Measurements from ENCODE around the gene FRY.

The FRY gene

DNA sequence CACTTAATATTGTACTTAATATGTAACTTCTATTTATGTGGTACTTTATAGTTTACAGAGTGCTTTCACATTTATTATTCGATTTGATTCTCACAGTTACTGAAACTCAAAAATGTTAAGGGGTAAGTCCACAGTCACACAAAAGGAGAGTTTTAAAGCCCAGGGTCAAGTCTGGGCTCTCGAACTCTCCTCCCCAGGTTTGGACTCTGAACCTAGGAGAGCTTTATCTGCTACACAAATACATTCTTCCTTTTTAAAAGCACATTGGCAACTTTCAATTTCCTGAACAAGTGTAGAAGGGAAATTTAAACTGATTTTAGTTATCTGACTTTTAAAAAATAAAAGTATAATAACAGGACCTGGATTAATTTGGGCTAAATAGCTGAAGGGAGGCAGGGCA is 144.4 kb downstream of the FRY start:
- no peak for DNase-seq (ENCODE audit: low read depth)

DNA sequence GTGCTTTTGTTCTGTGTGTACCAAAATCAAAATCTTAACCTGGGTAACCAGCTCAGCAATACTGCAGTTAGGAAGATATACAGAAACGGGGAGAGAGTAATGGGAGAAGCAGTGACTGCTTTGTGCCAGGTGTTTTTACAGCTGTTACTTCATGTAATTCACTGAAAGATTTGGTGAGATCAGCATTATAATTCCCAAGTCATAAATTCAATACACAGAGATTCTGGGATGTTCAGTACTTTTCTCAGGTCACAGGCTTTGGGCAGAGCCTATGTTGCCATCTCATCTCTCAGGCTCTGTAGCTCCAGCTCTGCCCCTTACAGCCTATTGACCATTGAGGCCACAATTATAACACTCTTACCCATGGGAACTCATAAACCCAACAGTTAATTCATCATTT is 145.1 kb downstream of the FRY start:
- DNase-seq (ENCODE audit: low read depth) = no peak

DNA sequence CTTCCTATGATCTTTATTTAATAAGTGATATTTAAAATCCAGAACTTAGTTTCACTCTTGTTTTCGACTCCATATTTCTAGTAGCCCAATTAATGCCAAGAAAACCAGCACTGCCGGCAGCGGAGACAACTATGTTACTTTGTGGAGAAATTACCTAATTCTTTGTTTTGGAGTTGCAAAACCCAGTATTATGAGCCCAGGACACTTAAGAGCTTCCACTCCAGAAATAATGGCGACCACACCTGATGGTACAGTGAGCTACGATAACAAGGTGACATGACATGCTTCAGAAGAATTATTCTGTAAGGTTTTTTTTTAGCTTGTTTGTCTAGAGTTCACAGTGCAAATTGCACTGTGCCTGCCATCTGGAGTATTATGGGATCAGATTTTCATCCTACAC is 147.2 kb downstream of the FRY start:
- no peak for DNase-seq (ENCODE audit: low read depth)

DNA sequence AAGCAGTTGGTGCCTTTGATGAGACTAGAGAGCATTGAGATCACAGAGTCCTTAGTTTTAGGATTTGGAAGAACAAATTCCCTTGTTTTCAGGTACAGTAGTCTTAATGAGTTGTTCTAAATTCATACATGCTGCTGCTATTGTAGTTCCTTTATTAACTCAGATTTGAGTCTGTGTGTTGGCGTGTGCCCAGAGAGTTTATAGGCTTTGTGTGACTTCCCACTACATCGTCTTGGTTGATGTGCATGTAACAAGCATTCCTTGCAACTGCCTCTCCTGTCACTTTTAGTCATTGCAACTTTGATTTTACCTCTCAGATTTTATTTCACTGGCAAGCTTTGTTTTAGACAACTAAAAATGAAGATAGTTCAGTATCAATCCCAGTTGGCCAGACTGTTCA is 148.1 kb downstream of the FRY start:
- no peak for DNase-seq (ENCODE audit: low read depth)

DNA sequence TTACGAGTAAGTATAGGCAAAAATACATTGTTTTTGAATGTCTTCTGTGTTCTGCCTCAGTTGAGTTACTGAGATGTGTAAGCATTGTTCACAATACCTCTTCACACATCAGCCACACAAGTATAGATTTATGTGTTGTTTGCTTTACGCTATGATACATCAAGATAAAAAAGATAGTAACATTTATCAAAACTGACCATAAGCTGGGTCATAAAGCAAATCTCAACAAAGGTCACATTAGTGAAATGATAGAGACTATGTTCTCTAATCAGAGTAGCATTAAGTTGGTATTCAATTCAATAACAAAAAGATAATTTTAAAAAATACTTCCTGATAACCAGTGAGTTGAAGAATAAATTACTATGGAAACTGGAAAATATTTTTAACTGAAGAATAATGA is 156.1 kb downstream of the FRY start:
- DNase-seq (ENCODE audit: low read depth) = no peak

DNA sequence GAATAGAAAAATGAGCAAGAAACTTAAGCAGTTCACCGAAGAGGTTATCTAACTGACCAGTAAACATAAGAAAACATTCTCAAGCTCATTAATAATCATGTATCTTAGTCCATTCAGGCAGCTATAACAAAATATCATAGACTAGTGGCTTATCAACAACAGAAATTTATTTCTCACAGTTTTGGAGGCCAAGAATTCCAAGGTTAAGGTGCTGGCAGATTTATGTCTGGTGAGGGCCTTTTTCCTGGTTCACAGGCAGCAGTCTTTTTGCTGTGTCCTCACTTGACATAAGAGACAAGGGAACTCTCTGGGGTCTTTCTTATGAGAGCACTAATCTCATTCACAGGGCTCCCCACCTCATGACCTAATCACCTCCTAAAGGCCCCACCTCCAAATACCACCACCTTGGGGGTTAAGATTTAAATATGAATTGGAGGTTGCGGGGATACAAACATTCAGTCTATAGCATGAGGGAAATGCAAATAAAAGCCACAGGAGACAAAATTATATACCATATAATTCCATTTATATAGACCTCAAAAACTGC is 160.0 kb downstream of the FRY start:
- DNase-seq (ENCODE audit: low read depth) = no peak

DNA sequence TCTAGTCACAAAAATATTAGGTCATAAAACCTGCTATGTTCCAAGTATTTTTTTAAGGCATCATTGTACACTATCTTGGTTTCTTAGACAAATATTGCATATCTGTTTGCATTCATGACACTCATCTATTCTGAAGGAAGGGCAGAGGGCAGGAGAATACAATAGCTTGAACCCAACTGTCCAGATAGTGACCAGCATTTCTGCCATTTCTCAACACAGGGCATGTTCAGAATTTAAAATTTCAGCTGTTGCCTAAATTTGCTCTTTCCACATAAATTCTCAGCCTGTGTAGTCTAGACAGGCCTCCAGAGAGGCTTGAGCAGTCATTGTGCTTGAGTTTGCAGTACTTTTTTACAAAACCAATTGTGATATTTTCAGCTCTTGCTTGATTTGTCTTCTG is 164.1 kb downstream of the FRY start:
- DNase-seq (ENCODE audit: low read depth) = no peak

DNA sequence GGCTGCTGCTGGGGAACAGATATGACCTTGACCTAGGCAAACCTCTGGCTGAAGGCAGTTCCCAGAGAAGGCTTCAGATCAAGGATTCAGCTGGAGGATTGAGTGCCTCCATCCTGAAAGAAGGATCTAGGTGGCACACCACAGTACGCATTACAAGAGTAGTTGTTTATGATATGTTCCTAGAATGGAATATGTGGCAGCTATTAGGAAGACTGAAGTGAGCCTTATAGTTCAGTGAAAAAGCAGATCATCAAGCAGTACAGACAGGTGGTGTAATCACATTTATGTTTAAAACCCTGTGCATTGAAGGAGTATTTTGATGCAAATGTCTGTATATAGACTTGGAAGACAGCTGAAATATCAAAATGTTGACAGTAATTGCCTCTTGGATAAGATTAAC is 167.6 kb downstream of the FRY start:
- no peak for DNase-seq (ENCODE audit: low read depth)

DNA sequence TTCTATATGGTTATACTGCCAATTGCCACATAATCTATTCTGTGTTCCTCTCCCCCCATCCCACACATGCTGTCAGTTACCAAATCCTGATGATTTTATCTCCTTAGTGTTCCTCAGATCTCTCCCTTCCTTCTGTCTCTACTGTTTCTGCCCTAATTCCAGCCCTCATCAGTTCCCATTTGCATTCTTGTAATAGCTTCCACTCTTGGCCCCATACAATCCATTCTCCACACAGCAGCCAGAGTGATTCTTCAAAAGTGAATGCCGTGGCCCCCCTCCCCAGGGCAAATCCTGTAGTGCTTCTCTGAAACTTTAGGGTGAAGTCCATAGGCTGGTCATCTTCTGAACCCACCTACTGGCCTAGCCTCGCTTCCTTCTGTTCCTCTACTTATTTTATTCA is 169.2 kb downstream of the FRY start:
- DNase-seq (ENCODE audit: low read depth) = no peak

DNA sequence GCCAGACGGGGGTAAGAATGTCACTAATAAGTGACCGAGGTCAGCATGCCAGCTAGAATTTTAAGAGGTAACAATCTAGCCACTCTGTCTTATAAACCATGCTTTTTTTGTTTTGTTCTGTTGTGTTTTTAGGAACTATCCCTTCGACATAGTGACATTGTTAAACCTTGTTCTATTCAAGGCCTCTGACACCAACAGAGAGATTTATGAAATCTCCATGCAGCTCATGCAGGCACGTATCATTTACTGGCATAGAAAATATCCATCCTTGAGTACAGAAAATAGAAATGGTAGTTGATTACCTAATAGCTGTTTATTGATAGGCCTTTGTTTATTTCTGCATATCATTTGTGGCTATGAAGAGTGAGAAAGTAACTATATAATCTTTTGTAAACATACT is 170.2 kb downstream of the FRY start:
- DNase-seq (ENCODE audit: low read depth) = no peak

DNA sequence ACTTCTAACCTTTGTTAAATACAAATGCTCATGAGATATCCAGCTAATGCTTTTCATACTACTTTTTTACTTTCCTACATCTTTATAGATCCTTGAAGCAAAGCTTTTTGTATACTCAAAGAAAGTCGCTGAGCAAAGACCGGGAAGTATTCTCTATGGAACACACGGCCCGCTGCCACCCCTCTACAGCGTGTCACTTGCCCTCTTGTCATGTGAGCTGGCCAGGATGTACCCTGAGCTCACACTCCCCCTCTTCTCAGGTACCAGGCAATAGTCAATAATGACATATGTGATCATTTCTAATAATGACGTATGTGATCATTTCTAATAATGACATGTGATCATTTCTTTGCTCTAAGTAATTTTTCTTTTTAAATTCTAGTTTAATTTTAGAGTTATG is 170.7 kb downstream of the FRY start:
- no peak for DNase-seq (ENCODE audit: low read depth)

DNA sequence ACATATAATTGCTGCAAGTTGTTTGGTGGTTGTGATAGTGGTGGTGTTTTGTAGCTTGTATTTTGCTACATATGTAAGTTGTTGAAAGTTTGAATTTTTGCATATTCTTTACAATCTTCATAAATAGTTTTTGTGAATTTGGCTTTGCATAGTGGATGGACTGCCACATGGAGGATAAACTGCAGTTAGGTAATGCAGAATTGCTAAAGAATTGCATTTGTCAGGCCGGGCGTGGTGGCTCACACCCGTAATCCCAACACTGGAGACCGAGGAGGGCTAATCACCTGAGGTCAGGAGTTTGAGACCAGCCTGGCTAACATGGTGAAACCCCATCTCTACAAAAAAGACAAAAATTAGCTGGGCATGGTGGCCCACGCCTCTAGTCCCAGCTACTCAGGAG is 171.6 kb downstream of the FRY start:
- DNase-seq (ENCODE audit: low read depth) = no peak

DNA sequence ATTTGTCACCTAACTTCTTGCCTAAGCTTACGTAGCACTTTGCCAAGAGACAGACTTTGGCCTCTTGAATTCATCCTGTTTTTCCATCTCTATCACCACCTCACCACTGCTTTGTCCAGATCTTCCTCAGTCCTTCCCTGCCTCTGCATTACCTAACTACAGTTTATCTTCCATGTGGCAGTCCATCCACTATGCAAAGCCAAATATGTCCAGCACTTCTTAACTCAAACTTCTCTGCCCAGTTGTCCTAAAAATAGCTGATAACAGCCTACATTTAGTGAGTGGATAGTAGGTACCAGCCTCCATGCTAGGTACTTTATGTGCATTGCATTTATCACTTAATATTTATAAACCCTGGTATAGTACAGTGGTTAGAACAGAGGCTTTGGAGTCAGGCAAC is 172.2 kb downstream of the FRY start:
- no peak for DNase-seq (ENCODE audit: low read depth)

DNA sequence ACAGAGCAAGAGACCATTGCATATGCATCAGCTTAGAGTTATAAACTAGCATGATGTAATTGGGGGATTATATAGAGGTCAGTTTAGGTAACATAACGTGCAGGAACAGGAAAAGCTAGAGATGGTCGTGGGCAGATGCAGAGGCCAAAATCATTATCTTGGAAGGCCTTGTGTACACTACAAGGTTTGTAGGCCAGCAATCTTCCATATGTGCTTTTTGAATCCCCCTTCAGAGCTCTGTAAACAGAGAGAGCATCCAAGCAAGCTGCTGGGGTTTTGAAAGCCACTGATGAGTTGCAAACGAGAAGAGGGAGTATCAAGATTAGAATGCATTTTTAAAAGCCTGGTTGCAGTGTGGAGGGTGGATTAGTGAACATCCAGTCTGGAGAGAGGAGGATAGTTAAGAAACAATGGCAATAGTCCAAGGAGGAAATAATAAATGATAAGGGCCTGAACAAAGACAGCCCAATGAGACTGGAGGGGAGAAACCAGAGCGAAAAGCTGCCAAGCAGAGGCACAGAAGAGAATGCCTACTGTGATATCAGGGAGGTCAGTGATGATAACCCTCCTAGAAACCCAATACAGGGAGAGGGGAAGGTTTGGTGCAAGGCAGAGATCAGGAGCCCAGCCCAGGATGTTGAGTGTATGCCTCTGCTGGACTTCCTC is 174.0 kb downstream of the FRY start:
- no peak for DNase-seq (ENCODE audit: low read depth)

DNA sequence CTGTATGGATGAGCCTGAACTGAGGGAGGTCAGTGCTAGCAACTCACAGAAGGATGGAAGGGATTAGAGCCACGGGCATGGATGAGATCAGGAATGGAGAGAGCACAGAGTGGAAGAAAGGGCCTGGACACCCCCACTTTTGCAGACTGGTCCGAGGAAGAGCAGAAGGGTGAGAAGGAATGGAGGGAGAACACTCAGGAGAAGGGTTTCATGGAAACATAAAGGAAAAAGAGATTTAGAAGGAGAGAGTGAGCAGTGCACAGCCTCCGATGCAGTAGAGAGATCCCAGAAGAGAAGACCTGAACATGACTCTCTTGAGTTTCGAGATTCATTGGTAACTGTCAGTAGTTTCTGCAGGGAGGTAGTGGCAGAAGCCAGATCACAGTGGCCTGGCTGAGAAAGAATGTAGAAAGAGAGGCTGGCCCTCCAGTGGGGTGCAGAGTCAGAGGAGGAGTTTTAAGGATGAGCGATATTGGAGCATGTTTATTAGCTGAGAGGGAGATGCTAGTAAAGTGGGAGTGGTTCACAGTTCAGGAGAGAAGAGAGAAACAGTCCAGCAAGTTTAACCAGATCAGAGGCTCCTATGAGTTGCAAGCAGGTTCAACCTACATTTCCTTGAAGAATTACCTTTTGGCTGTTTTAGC is 174.6 kb downstream of the FRY start:
- no peak for DNase-seq (ENCODE audit: low read depth)

DNA sequence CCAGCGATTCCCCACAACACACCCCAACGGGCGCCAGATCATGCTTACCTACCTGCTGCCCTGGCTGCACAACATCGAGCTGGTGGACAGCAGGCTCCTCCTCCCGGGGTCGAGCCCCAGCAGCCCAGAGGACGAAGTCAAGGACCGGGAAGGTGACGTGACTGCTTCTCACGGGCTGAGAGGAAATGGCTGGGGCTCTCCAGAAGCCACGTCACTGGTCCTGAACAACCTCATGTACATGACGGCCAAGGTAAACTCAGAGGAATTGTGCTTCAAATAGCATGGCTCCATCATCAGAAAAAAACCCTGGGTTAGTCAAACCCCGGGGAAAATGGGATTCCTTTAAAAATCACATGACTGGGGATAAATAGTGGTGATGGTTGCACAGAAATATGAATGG is 177.3 kb downstream of the FRY start:
- DNase-seq (ENCODE audit: low read depth) = no peak

DNA sequence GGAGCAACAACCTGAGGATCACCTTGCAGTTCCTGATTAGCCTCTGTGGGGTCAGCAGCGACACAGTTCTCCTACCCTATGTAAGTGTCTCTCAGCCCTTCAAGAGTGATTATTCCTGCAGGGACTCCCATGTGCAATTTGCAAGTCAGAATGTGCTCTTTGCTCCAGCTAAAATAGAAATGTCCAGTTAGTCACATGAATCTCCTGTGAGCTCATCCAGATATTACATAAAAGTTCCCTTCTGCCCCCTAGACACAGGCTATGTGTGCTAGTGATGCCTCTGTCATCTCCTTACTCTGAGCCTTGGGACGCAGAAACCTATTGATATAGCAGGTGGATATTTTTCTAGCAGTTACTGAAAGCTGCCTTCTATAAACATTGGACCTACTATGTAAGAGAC is 178.1 kb downstream of the FRY start:
- DNase-seq (ENCODE audit: low read depth) = no peak

DNA sequence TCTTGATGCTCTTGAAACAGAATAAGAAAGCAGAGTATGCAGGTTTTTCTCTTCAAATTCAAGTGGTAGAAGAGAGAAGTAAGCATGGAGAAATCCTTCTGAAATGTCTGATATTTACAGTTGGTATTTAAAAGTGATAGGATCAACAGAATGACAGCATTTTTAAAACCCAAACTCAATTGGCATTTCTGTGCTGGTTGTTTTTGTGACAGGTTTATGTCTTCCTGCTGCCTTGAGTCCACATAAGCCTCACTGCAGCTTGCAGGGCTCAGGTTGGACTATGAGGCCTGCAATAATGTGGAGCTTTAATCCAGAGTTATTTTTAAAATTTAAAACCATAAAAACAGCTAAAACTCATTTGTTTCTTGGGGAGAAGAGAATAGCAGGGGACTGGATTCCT is 178.5 kb downstream of the FRY start:
- no peak for DNase-seq (ENCODE audit: low read depth)

DNA sequence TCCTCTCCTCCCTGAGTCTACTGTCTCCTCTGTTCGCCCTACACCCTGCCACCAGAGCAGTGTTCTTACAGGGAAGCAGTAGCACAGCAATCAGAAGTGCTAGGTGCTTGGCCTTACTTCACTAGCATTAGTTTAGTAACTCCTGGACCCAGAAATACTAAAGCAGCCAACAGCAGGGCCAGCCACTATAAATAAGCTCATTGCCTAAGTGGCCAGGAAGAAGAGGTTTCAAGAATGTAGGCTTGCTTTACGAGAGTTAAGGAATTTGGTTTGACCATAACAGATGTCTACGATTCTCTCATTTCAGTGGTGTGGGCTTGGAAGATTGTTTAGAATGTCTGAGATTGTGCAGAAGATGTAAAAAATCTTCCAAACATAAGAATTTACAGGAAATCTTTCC is 180.2 kb downstream of the FRY start:
- peak; percentile 27 for DNase-seq (ENCODE audit: low read depth)

DNA sequence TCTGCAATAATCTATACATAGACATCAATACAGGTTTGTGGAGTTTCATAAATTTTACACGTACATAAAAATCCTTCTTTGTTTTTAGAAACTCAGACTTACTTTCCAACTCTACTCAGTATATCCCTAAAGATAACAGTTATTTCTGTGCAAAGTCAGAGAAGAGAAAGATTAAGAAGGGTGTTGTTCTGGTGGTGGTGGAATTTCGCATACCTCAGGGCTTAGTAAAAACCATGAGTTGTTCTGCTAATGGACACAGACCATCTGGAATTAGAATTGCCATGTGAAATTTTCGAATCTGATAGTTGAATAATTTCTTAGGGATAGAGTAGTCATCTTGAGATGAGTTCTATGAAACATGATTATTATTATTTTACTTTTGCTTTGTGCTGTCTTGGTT is 180.8 kb downstream of the FRY start:
- peak; percentile 3 for DNase-seq (ENCODE audit: low read depth)

DNA sequence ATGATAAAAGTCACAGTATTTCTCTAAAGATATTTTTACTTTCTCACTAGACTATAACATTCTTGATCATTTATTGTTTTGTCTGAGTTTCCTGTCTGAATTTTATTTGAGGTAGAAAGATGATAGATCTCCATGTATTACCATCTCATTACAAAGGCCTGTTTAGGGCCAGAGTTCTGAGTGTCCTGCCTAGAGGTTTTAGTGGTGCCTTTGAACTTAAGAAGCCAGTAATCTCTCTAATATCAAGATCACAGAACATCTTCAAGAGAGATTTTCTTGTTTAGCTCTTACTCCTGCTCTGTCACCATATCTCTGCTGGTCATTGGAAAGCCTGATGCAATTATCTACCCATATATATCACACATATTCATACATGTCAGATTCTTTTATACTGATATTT is 182.1 kb downstream of the FRY start:
- no peak for DNase-seq (ENCODE audit: low read depth)

DNA sequence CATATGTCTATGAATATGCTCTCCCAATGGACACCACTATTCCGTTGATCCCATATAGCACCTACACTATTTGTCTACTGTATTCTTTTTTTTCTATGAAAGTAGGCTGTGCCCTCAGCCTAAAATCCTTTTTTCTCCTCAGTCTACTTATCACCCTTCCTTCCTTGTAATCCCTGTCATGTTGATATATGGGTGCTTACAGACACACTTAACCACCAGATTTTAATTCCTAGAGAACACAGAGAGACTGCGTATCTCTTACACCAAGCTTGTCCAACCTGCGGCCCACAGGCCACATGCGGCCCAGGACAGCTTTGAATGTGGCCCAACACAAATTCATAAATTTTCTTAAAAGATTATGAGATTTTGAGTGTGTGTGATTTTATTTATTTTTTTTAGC is 182.5 kb downstream of the FRY start:
- DNase-seq (ENCODE audit: low read depth) = no peak

DNA sequence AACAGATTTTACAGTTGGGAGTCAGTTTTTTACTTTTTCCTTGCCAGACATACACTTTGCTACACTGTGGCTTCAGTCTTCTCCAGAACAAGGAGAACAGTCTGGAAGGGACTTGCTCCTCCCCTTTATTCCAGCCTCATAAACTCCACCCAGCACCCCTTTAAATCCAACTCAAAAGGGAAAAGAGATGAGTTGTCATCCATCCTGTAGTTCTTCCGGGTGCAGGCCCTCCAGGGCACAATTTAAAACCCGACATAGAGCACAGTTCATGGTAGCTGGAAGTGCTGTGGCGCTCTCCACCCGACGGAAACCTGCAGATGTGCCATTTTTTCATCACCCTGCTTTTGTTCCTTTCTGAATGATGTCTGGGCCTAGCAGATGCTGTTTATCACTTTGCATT is 184.7 kb downstream of the FRY start:
- DNase-seq (ENCODE audit: low read depth) = no peak

DNA sequence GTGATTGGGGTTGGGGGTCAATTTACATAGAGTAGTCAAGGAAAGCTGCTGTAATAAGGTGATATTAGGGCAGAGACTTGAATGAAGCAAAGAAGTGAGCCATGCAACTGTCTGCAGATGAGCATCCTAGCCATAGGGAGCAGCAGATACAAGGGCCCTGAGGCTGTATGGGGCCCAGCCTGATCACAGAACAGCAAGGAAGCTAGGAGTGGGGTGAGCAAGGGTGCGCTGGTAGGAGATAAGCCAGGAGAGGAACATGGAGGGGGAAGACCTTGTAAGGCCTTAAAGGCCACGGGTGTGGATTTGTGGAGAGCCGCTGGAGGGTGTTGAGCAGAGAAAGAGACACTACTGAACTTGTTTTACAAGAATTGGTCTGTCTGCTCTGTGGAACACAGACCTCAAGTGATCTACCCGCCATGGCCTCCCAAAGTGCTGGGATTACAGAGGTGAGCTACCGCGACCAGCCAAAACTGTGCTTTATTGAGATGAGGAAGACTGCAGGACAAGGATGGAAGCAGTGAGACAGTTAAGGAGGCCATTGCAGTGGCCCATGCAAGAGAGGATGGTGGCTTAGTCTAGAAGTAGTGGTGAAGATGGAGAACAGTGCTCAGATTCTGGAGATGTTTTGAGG is 190.6 kb downstream of the FRY start:
- DNase-seq (ENCODE audit: low read depth) = no peak

Data from fibroblast of the conjunctiva (primary cell).